HG03565 (cell line): ENCODE measurements around the gene DUSP8.

ENCODE experiments used
- ATAC-seq: cut with Tn5 transposase; IDR thresholded peaks from one replicate; pipeline ENCODE4 v1.9.1; 2021; ENCODE audit warnings: mild to moderate bottlenecking, moderate library complexity; ENCODE audit not compliant: unreplicated experiment

DUSP8 gene

DNA sequence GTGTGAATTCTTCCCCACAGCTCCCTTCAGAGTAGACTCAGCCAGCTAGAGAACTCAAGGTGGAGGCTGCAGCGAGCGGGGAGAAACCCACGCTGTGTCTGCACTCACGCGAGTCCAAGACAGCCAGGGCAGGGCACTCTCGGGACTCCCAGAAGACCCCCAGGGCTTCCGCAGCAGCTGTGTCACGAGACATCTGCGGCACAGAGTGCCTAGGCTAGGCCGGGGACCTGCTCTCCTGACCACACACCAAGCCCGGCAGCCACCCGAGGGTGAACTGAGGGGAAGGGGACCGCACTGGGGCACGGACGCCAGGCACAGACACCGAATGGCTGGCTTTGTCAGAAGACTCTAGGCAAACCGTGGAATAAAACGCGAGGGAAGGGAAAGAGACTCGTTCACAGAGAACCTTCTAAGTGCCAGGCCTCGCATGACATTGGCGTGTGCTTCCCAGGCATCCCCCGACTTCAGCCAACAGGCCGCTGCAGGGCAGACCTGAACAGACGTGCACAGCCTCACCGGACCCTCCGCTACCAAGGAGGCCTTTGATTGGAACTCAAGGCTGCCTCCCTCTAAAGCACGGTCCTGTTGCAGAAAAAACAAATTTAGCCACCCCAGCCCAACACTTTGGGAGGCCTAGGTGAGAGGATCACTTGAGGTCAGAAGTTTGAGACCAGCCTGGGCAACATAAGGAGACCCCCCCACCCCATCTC, 67.3 kb downstream of the DUSP8 start:
- ATAC-seq = no peak

DNA sequence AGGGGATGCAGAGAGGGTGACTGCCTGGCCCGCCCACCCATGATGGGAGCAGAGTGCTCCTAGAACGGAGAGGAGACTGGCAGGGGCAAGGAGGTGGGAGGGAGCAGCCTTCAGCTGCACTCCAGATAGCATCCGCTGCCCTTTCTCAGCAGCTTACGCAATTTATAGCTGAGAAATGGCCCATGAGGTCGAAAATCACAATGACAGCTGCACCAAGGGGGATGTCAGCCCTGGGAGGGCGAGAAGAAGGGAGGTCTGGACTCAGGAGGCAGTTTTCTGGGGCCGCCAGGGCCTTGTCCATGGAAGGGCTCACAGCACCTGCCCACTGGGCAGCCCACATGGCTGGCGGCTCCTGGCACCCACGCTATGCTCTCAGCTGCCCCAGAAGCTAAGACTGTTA, 67.9 kb downstream of the DUSP8 start:
- no peak for ATAC-seq
